ENCODE measurements around the gene C17orf100.
A peak's percentile ranks its signal among the peaks of the same experiment; 100 is the strongest.
"Not testable (repeated sequence)": the region's sequence is repeated elsewhere in the genome, so short reads cannot be mapped to it uniquely, and the experiment has no call there.

The C17orf100 gene

DNA sequence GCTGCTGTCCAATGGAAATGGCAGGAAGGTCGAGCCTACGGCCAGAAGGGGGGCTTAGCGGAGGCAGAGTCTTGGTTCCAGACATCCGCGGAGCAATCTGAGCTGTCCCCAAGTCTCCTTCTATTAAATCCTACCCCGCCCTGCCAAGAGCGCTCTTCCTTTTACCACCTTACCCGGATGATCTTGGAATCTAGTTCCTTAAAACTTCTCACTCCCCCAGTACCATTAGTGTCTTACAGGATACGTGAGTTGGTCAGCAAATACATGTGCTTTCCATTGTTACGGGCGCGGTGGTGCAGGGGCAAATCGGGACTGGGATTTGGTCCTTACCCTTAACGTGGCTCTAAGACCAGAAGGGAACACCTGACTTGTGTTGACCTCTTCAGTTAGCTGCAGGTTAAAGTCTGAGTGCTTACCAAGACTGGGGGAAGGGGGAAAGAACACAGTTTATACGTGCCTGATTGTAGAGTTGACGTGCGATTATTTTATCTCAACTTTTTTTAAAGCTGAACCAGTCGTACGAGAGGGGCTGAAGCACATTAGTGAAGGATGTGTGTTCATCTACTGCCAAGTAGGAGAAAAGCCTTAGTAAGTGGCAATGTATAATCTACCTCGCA is 10.2 kb upstream of the C17orf100 start:
- no peaks in the 10 kb centered on the region for H3K27me3 ChIP-seq (ENCODE audit: control insufficient read depth in 1 of 2, insufficient read depth in 2 of 2, low read length in 2 of 2)
- H3K36me3 ChIP-seq (ENCODE audit: control insufficient read depth in 2 of 2, insufficient read depth in 2 of 2, low read length in 2 of 2), result peaks cover 9 to 13% of the 10 kb centered on the region in 2 donors
- peak overlapping the region; percentile 75 to 86 for H3K9ac ChIP-seq (ENCODE audit: low read length in 2 of 2)
- H3K9me3 ChIP-seq (ENCODE audit: control insufficient read depth in 2 of 2, low read length in 2 of 2), result no peaks in the 10 kb centered on the region
- H3K27ac ChIP-seq (ENCODE audit: low read length), result peak overlapping the region; percentile 75
- H3K4me1 ChIP-seq (ENCODE audit: control insufficient read depth, insufficient read depth, low read length), result peaks cover 25% of the 10 kb centered on the region
- peak overlapping the region; percentile 74 to 96 for H3K4me3 ChIP-seq (ENCODE audit: low read length in 2 of 2)

DNA sequence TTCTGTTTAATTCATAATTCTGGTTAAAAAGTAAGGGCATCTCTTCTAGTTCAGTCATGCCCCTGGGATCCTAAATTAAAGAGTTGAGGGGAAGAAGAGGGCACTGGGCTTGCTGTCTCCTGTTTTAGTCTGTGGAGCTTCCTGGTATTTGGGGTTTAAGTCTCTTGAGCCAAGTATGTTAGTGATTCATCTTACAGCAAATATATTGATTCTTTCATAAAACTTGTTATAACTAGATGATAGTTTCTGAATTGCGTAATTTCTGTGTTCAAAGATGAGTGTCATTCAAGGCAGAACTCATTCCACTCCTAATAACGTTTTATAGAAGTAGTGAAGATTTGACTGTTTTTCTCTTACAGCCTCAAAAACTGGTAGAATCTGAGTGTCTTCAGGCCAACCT is 9.0 kb upstream of the C17orf100 start:
- peaks cover 25% of the 10 kb centered on the region for H3K4me1 ChIP-seq (ENCODE audit: control insufficient read depth, insufficient read depth, low read length)
- H3K4me3 ChIP-seq (ENCODE audit: low read length in 2 of 2), result no peak overlapping the region
- no peak overlapping the region for H3K27ac ChIP-seq (ENCODE audit: low read length)
- peaks cover 9 to 17% of the 10 kb centered on the region in 2 donors for H3K36me3 ChIP-seq (ENCODE audit: control insufficient read depth in 2 of 2, insufficient read depth in 2 of 2, low read length in 2 of 2)
- H3K9me3 ChIP-seq (ENCODE audit: control insufficient read depth in 2 of 2, low read length in 2 of 2), result no peaks in the 10 kb centered on the region
- no peaks in the 10 kb centered on the region for H3K27me3 ChIP-seq (ENCODE audit: control insufficient read depth in 1 of 2, insufficient read depth in 2 of 2, low read length in 2 of 2)
- no peak overlapping the region for H3K9ac ChIP-seq (ENCODE audit: low read length in 2 of 2)

DNA sequence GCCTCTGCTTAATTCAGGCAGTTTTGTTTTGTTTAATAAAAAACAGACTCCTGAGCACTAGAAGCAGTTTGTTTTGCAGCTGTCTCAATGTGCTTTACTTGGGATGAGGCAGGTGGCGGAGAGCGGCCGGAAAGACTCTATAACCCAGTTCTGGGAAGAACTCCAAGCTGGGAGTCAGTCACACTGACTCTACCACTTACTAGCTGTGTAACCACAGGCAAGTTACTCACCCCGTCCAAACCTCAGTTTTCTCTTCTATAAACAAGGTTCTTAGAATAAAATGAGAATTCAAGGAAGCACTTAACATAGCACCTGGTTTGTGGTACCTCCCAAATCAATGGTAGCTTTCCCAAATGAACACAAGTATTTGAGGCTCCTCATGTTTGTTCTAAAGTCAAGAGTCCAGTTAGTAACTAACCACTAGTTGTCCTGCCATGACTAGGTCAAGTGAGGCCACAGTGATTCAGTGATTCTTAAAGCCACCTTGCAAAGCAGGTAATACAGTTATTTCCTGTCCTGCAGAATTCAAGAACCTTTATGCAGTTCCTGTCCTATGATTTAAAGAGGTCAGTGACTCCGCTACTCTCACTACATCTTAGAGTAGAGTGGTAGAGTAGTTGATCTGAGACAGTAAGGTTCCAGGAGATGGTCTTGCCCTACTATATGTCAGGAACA is 8.0 kb upstream of the C17orf100 start:
- Histone ChIP-seq H3K9ac (ENCODE audit: low read length in 2 of 2) (no peak overlapping the region), H3K4me3 (ENCODE audit: low read length in 2 of 2) (no peak overlapping the region), H3K27me3 (ENCODE audit: control insufficient read depth in 1 of 2, insufficient read depth in 2 of 2, low read length in 2 of 2) (no peaks in the 10 kb centered on the region), H3K27ac (ENCODE audit: low read length) (no peak overlapping the region), H3K4me1 (ENCODE audit: control insufficient read depth, insufficient read depth, low read length) (peaks cover 20% of the 10 kb centered on the region), H3K36me3 (ENCODE audit: control insufficient read depth in 2 of 2, insufficient read depth in 2 of 2, low read length in 2 of 2) (peaks cover 12 to 23% of the 10 kb centered on the region in 2 donors), H3K9me3 (ENCODE audit: control insufficient read depth in 2 of 2, low read length in 2 of 2) (no peaks in the 10 kb centered on the region)

DNA sequence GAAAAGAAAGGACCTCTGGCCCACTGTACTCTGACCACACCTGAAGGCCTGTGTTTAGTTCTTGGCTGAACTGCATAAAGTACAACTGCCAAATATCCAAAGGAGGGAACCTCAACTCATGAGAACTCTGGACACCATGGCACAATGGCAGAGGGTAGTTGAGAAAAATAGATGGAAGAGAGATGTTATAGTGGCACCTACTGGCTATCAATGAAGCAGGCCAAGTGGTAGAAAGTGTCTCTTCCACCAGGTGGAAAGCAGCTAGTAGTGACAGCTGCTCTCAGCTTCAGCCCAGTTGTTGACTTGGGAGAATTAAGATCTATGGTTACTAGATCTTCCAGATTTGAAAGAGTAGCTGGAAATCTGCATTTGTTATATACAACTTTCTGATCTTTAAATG is 3.4 kb upstream of the C17orf100 start:
- no peak overlapping the region for H3K9ac ChIP-seq (ENCODE audit: low read length in 2 of 2)
- H3K36me3 ChIP-seq (ENCODE audit: control insufficient read depth in 2 of 2, insufficient read depth in 2 of 2, low read length in 2 of 2), result peaks cover 12 to 27% of the 10 kb centered on the region in 2 donors
- H3K4me3 ChIP-seq (ENCODE audit: low read length in 2 of 2), result no peak overlapping the region
- H3K27me3 ChIP-seq (ENCODE audit: control insufficient read depth in 1 of 2, insufficient read depth in 2 of 2, low read length in 2 of 2), result peaks cover 0 to 2% of the 10 kb centered on the region in 2 donors
- peaks cover 16% of the 10 kb centered on the region for H3K4me1 ChIP-seq (ENCODE audit: control insufficient read depth, insufficient read depth, low read length)
- H3K9me3 ChIP-seq (ENCODE audit: control insufficient read depth in 2 of 2, low read length in 2 of 2), result no peaks in the 10 kb centered on the region
- H3K27ac ChIP-seq (ENCODE audit: low read length), result no peak overlapping the region

DNA sequence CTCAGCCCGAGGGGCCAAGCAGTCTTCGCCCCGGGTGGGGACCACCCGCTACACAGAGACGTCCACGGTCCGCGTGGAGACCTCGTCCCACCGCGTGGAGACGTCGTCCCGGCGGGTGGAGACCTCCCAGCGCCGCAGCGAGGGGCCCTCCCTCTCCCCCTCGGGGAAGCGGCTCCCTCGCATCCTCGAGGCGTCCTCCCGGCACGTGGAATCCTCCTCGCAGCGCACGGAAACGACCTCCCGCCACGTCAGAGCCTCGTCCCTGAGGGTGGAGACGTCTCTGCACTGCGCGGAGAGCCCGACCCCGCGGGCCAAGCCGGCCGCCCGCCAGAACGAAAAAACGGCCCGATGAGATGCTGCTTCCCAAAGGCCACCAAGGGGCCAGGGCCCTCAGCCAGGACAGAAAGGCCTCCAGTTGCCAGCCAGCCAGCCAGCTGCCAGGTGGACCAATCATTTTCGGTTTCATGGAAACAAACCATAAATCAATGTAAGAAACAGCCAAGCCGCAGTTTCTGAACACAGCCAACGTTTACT is 424 bp downstream of the C17orf100 start:
- H3K36me3 ChIP-seq (ENCODE audit: control insufficient read depth in 2 of 2, insufficient read depth in 2 of 2, low read length in 2 of 2), result peaks cover 3 to 14% of the 10 kb centered on the region in 2 donors
- peaks cover 25% of the 10 kb centered on the region for H3K4me1 ChIP-seq (ENCODE audit: control insufficient read depth, insufficient read depth, low read length)
- H3K27ac ChIP-seq (ENCODE audit: low read length), result peak overlapping the region; percentile 85
- peaks cover 20 to 22% of the 10 kb centered on the region in 2 donors for H3K27me3 ChIP-seq (ENCODE audit: control insufficient read depth in 1 of 2, insufficient read depth in 2 of 2, low read length in 2 of 2)
- peak overlapping the region; percentile 91 to 99 for H3K4me3 ChIP-seq (ENCODE audit: low read length in 2 of 2)
- H3K9ac ChIP-seq (ENCODE audit: low read length in 2 of 2), result peak overlapping the region; percentile 60 to 82
- peaks cover 0 to 3% of the 10 kb centered on the region in 2 donors for H3K9me3 ChIP-seq (ENCODE audit: control insufficient read depth in 2 of 2, low read length in 2 of 2)

DNA sequence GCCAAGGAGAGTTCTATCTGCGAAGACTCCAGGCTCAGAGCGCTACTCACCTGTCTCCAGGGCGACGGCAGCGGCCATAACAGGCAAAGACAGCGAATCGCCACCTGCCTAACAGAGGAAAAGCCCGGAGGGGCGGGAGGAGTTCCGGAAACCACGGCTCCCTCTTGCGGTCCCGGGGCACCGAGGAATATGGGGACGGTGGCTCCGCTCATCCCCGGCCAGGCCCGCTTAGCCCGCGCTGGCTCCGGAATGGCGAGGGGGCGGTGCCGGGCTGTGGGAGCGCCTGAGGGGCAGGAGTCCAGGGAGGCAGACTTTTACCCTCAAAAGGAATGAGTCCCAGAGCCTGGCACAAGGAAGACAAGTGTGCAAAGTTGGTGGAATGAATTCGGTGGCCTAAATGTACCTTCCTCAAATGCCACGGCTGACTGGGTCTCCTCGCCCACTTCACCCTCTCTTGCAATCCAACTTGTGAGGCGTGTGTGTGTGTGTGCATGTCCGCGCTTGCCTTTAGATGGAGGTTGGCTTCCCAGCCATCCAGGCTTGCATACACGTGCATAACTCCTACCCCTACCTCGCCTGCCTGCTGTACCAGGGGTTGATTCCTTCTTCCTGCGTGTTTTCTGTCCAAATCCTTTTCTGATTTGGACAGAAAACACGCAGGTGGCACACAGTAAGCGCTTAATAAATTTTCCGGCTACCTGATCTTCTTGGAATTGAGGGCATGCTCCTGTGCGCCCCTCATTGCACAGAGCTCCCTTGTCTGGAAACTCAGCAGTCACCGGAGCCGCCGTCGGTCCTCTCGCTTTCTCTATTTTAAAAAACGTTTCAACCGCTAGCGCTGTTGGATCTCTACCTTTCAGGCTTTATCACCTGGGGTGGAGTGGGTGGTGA is 3.5 kb downstream of the C17orf100 start:
- H3K27ac ChIP-seq (ENCODE audit: low read length), result no peak overlapping the region
- peaks cover 0 to 3% of the 10 kb centered on the region in 2 donors for H3K9me3 ChIP-seq (ENCODE audit: control insufficient read depth in 2 of 2, low read length in 2 of 2)
- no peaks in the 10 kb centered on the region for H3K36me3 ChIP-seq (ENCODE audit: control insufficient read depth in 2 of 2, insufficient read depth in 2 of 2, low read length in 2 of 2)
- H3K4me1 ChIP-seq (ENCODE audit: control insufficient read depth, insufficient read depth, low read length), result peaks cover 25% of the 10 kb centered on the region
- peaks cover 25 to 34% of the 10 kb centered on the region in 2 donors for H3K27me3 ChIP-seq (ENCODE audit: control insufficient read depth in 1 of 2, insufficient read depth in 2 of 2, low read length in 2 of 2)
- peak overlapping the region in 1 of 2 donors; percentile 15 for H3K4me3 ChIP-seq (ENCODE audit: low read length in 2 of 2)
- H3K9ac ChIP-seq (ENCODE audit: low read length in 2 of 2), result no peak overlapping the region

DNA sequence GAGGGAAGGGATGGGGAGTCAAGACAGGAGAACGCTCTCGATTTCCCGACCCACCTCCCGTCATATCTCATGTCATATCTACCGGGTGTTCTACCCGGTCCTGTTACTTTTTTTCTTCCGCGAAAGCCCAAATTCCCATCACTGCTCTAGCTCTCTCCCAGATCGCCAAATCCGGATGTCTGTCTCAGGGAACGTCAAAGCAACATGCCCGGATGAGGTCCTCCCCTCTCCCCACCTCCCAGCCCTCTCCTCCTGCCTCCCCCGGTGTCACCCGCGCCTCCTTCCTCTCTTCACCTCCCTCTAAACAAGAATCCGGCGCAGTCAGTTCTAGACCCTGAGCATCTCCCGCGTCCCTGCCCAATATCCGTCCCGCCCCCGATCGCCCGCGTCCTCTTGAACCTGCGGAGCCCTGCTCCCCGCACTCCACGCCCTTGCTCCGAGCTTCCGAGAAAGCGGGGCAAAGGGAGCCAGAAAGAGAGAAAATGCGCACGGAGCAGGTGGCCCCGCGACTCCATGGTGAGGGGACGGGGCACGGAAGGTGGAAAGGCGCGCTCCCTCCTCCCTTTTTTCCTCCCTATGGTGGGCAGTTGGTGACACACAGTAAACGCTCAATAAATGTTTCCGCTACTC is 4.3 kb downstream of the C17orf100 start:
- not testable (repeated sequence) for H3K9ac ChIP-seq (ENCODE audit: low read length in 2 of 2); H3K36me3 ChIP-seq (ENCODE audit: control insufficient read depth in 2 of 2, insufficient read depth in 2 of 2, low read length in 2 of 2); H3K4me3 ChIP-seq (ENCODE audit: low read length in 2 of 2); H3K9me3 ChIP-seq (ENCODE audit: control insufficient read depth in 2 of 2, low read length in 2 of 2); H3K27ac ChIP-seq (ENCODE audit: low read length)
- H3K27me3 ChIP-seq (ENCODE audit: control insufficient read depth in 1 of 2, insufficient read depth in 2 of 2, low read length in 2 of 2), result peaks cover 25 to 38% of the 10 kb centered on the region in 2 donors
- peaks cover 22% of the 10 kb centered on the region for H3K4me1 ChIP-seq (ENCODE audit: control insufficient read depth, insufficient read depth, low read length)

DNA sequence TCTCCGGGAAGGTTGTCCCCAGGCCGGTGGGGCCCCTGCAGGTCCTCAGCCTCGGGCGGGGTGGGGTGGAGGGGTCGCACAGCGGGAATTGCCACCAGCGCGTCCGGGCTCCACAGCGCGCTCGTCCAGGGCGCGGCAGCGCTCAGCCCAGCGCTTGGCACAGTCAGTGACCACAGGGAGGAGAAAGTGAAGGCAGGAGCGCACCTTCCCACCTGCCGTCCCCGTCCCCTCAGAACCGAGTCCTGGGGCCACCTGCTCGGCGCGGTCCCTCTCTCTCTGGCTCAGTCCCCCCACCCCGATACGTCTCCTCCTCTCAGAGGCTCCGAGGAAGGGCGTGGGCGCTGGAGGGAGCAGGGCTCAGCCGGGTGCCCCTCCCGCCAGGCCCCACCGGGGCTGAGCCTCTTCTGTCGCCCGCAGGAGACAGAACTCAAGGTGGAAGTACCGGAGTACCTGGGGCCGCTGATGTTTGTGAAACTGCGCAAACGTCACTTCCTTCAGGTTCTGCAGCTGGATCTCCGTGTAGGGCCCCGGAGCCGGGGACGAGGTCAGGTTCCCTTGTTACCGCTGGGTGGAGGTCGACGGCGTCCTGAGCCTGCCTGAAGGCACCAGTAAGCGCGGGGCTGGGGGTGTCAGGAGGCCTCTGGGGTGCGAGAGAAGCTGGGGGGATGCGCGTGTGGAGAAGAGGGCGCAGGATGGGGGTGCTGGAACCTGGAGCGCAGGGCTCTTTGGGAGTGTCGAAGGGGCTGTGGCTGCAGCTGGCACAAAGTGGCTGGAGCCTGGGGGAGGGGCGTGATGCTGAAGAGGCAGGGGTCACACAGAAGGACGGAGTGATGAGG is 5.5 kb downstream of the C17orf100 start:
- Histone ChIP-seq H3K4me1 (ENCODE audit: control insufficient read depth, insufficient read depth, low read length) (peaks cover 16% of the 10 kb centered on the region), H3K27me3 (ENCODE audit: control insufficient read depth in 1 of 2, insufficient read depth in 2 of 2, low read length in 2 of 2) (peaks cover 25 to 39% of the 10 kb centered on the region in 2 donors)
- not testable (repeated sequence) for H3K9me3 ChIP-seq (ENCODE audit: control insufficient read depth in 2 of 2, low read length in 2 of 2); H3K27ac ChIP-seq (ENCODE audit: low read length); H3K9ac ChIP-seq (ENCODE audit: low read length in 2 of 2); H3K36me3 ChIP-seq (ENCODE audit: control insufficient read depth in 2 of 2, insufficient read depth in 2 of 2, low read length in 2 of 2); H3K4me3 ChIP-seq (ENCODE audit: low read length in 2 of 2)

DNA sequence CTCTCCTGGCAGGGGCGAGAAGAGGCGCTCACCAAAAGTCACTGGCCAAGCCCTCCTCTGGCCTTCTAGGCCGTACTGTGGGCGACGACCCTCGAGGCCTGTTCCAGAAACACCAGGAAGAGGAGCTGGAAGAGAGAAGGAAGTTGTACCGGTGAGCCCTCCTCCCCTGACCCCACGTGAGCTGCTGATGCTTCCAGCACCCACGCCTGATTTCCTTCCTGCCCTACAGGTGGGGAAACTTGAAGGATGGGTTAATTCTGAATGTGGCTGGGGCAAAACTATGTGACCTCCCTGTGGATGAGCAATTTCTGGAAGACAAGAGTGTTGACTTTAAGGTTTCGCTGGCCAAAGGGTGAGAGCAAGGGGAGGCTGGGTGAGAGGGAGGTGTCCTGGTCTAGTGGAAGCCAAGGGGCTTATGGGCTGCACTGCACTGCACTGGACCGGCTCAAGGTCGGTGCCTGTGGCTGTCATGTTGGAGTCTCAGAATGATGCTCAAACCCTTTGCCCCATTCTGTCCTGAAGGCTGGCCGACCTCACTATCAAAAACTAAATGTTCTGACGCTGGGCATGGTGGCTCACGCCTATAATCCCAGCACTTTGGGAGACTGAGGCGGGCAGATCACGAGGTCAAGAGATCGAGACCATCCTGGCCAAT is 6.2 kb downstream of the C17orf100 start:
- no peak overlapping the region for H3K27ac ChIP-seq (ENCODE audit: low read length)
- peaks cover 25 to 41% of the 10 kb centered on the region in 2 donors for H3K27me3 ChIP-seq (ENCODE audit: control insufficient read depth in 1 of 2, insufficient read depth in 2 of 2, low read length in 2 of 2)
- H3K4me3 ChIP-seq (ENCODE audit: low read length in 2 of 2), result no peak overlapping the region

More for the DNA sequence above, 6.2 kb downstream of the C17orf100 start:
- no peak overlapping the region for H3K9ac ChIP-seq (ENCODE audit: low read length in 2 of 2)
- H3K4me1 ChIP-seq (ENCODE audit: control insufficient read depth, insufficient read depth, low read length), result peaks cover 9% of the 10 kb centered on the region
- peaks cover 0 to 3% of the 10 kb centered on the region in 2 donors for H3K9me3 ChIP-seq (ENCODE audit: control insufficient read depth in 2 of 2, low read length in 2 of 2)
- no peaks in the 10 kb centered on the region for H3K36me3 ChIP-seq (ENCODE audit: control insufficient read depth in 2 of 2, insufficient read depth in 2 of 2, low read length in 2 of 2)
